Nephron progenitor cell (in vitro differentiated cells): ENCODE data around the gene BIRC7.

Experiments
- DNase-seq: peaks from one replicate; pipeline ENCODE4 v3.0.0; 2021
- H3K27ac Mint-ChIP-seq: 2 replicates; pipeline ENCODE4 v1.8.0; 2021; ENCODE audit warnings: mild to moderate bottlenecking, moderate library complexity, mixed read lengths
- H3K27me3 Mint-ChIP-seq: 2 replicates; pipeline ENCODE4 v1.8.0; 2021; ENCODE audit warnings: mild to moderate bottlenecking, low read depth, mixed read lengths; ENCODE audit not compliant: poor library complexity
- H3K36me3 Mint-ChIP-seq: 2 replicates; pipeline ENCODE4 v1.8.0; 2021; ENCODE audit warnings: low read depth, mixed read lengths
- H3K4me1 Mint-ChIP-seq: 2 replicates; pipeline ENCODE4 v1.8.0; 2021; ENCODE audit warnings: mixed read lengths
- H3K4me3 Mint-ChIP-seq: 2 replicates; pipeline ENCODE4 v1.8.0; 2021; ENCODE audit warnings: mild to moderate bottlenecking, moderate library complexity, mixed read lengths
- H3K9me3 Mint-ChIP-seq: 2 replicates; pipeline ENCODE4 v1.8.0; 2021; ENCODE audit warnings: mild to moderate bottlenecking, moderate library complexity, mixed read lengths
- CTCF ChIP-seq: fragments of 200-600 bp; sonication (generic); IDR thresholded peaks from 2 replicates; pipeline ENCODE4 v1.5.0; 2021; ENCODE audit warnings: antibody characterized with exemption

The BIRC7 gene

GRCh38 chr20:63210011-63210605, 25.6 kb upstream of the BIRC7 start:
- peaks cover 44% of the 10 kb centered on the region for H3K4me1 Mint-ChIP-seq
- no peak overlapping the region for H3K27ac Mint-ChIP-seq
- no peaks in the 10 kb centered on the region for H3K9me3 Mint-ChIP-seq
- H3K4me3 Mint-ChIP-seq, result no peak overlapping the region
- no peak for DNase-seq
- H3K36me3 Mint-ChIP-seq, result peaks cover 82% of the 10 kb centered on the region
- TF ChIP-seq CTCF, result no peak
- no peaks in the 10 kb centered on the region for H3K27me3 Mint-ChIP-seq

DNA sequence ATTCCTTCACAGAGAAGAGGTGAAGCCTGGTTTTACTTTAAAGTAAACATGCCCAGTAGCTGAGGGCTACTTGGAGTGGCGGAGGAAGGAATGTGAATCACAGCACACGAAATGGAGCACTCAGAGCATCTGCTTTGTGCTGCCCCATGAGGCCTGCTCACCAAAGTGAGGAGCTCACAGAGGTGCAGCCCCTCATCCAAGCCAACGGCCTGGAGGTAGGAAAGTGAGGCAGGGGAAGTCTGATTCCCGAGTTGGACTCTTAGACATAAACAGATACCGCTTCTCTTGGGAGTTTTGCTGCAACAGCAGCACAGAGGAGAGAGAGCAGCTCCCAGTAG, 23.3 kb upstream of the BIRC7 start:
- Mint-ChIP-seq H3K4me1 (peaks cover 45% of the 10 kb centered on the region), H3K36me3 (peaks cover 68% of the 10 kb centered on the region), H3K9me3 (no peaks in the 10 kb centered on the region), H3K4me3 (no peak overlapping the region), H3K27me3 (no peaks in the 10 kb centered on the region), H3K27ac (no peak overlapping the region)
- TF ChIP-seq CTCF, result no peak
- no peak for DNase-seq

DNA sequence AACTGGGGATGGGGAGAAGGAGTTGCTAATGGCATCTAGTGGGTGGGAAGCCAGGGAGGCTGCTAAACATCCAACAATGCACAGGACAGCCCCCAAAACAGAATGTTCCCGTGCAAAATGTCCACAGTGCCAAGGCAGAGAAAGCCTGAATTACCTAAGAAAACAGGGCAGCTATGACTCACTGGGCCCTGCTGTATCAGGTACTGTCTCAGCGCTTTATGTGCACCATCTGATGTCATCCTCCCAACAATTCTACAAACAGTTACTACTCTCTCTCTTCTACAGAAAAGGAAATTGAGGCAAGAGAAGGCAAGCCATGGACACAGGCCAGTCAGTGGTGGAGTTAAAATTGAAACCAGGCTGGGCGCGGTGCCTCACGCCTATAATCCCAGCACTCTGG, 22.9 kb upstream of the BIRC7 start:
- Mint-ChIP-seq H3K27me3 (no peaks in the 10 kb centered on the region), H3K9me3 (no peaks in the 10 kb centered on the region), H3K4me3 (no peak overlapping the region), H3K27ac (no peak overlapping the region), H3K4me1 (peaks cover 45% of the 10 kb centered on the region), H3K36me3 (peaks cover 63% of the 10 kb centered on the region)
- TF ChIP-seq CTCF, result no peak
- DNase-seq, result no peak

DNA sequence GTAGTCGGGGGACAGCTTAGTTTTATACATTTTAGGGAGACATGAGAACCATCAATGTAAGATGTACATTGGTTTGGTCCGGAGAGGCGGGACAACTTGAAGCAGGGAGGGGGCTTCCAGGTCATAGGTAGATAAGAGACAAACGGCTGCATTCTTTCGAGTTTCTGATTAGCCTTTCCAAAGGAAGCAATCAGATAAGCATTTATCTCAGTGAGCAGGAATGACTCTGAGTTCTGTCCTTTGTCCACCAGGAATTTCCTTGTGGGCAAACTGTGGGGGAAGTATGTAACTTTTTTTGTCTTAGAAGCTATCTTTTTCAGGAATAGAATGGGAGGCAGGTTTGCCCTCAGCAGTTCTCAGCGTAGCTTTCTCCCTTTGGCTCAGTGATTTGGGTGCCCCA, 21.2 kb upstream of the BIRC7 start:
- peaks cover 5% of the 10 kb centered on the region for H3K27me3 Mint-ChIP-seq
- H3K4me1 Mint-ChIP-seq, result peaks cover 45% of the 10 kb centered on the region
- peak overlapping the region; percentile 70 for H3K27ac Mint-ChIP-seq

GRCh38 chr20:63215101-63216040, 20.3 kb upstream of the BIRC7 start:
- Mint-ChIP-seq H3K9me3 (no peaks in the 10 kb centered on the region), H3K27ac (peak overlapping the region; percentile 96), H3K4me3 (peak overlapping the region; percentile 96), H3K36me3 (peaks cover 43% of the 10 kb centered on the region), H3K4me1 (peaks cover 45% of the 10 kb centered on the region), H3K27me3 (peaks cover 13% of the 10 kb centered on the region)
- TF ChIP-seq CTCF, result peak; percentile 33
- DNase-seq, result peak; percentile 47

More for the DNA sequence above, 21.2 kb upstream of the BIRC7 start:
- Mint-ChIP-seq H3K4me3 (peak overlapping the region; percentile 96), H3K9me3 (no peaks in the 10 kb centered on the region), H3K36me3 (peaks cover 48% of the 10 kb centered on the region)
- DNase-seq, result no peak
- no peak for TF ChIP-seq CTCF
